Measurements from ENCODE around the gene MFAP1.

Gene MFAP1

GRCh38 chr15:43777267-43777914 is 47.1 kb downstream of the MFAP1 start:
- TF ChIP-seq CTBP1 (IDR thresholded peaks at IDR 0.05; ENCODE audit: borderline replicate concordance): no peak
- peak; percentile 88 for TF ChIP-seq L3MBTL2 (conservative IDR thresholded peaks at IDR 0.05)
- DNase-seq (ENCODE audit: extremely low spot score): peak; percentile 55
- CTCF ChIA-PET: interaction anchor here (0.6 to 2.0 kb wide), 3 partner anchors 13 to 252 kb away, joined by 3 to 13 read pairs (median 3); no protein-coding TSS in a partner anchor
- POLR2A ChIA-PET: interaction anchor here (0.6 to 3.0 kb wide), 13 partner anchors 9 to 337 kb away, joined by 3 to 33 read pairs (median 3); partner anchors contain the start of genes HYPK, MFAP1, PDIA3 and SERF2

GRCh38 chr15:43776718-43777266 is 47.7 kb downstream of the MFAP1 start, which contains the start of gene ELL3:
ELL3 (minus strand) TSS chr15:43776966; CDS start chr15:43776901, 65 bp downstream.
- CTCF ChIA-PET: interaction anchor here (0.7 to 2.0 kb wide), 3 partner anchors 14 to 252 kb away, joined by 3 to 13 read pairs (median 4); partner anchors contain the start of gene HYPK
- TF ChIP-seq ELF4 (IDR thresholded peaks at IDR 0.05) (no peak), CTBP1 (IDR thresholded peaks at IDR 0.05; ENCODE audit: borderline replicate concordance) (no peak), FOXK2 (IDR thresholded peaks at IDR 0.05) (no peak), FOXA1 (IDR thresholded peaks at IDR 0.05) (no peak), BHLHE40 (IDR thresholded peaks at IDR 0.05; ENCODE audit: borderline replicate concordance) (no peak)
- no peak for DNase-seq (ENCODE audit: extremely low spot score)
- POLR2A ChIA-PET: interaction anchor here (0.7 to 3.0 kb wide), 16 partner anchors 10 to 336 kb away, joined by 3 to 33 read pairs (median 4); partner anchors contain the start of genes HYPK, MFAP1, PDIA3 and SERF2

- TF ChIP-seq ZNF384 (IDR thresholded peaks at IDR 0.05): no peak
- TF ChIP-seq TARDBP (IDR thresholded peaks at IDR 0.05): no peak
- DNase-seq (ENCODE audit: extremely low spot score): no peak
- ChIA-PET CTCF (interaction anchor here (0.6 to 2.0 kb wide), 3 partner anchors 14 to 25 kb away, joined by 4 to 13 read pairs (median 7); partner anchors contain the start of gene HYPK), POLR2A (interaction anchor here (0.7 to 3.0 kb wide), 13 partner anchors 10 to 335 kb away, joined by 3 to 33 read pairs (median 4); partner anchors contain the start of genes HYPK, MFAP1, PDIA3 and SERF2)
Observed at GRCh38 chr15:43776101-43776717, 48.3 kb downstream of the MFAP1 start.

GRCh38 chr15:43775411-43775965 is 49.0 kb downstream of the MFAP1 start:
- DNase-seq (ENCODE audit: extremely low spot score): no peak
- TF ChIP-seq FOXA1 (IDR thresholded peaks at IDR 0.05) (no peak), ZNF384 (IDR thresholded peaks at IDR 0.05) (no peak), ARNT (IDR thresholded peaks at IDR 0.05) (no peak), HDGF (IDR thresholded peaks at IDR 0.05; ENCODE audit: borderline replicate concordance) (no peak), BHLHE40 (IDR thresholded peaks at IDR 0.05; ENCODE audit: borderline replicate concordance) (no peak), PKNOX1 (IDR thresholded peaks at IDR 0.05) (no peak), TARDBP (IDR thresholded peaks at IDR 0.05) (no peak), FOXK2 (IDR thresholded peaks at IDR 0.05) (no peak), CTBP1 (IDR thresholded peaks at IDR 0.05; ENCODE audit: borderline replicate concordance) (no peak), SUZ12 (IDR thresholded peaks at IDR 0.05) (no peak), LEF1 (IDR thresholded peaks at IDR 0.05; ENCODE audit: borderline replicate concordance) (no peak), L3MBTL2 (conservative IDR thresholded peaks at IDR 0.05) (no peak), ELF4 (IDR thresholded peaks at IDR 0.05) (no peak), FOXM1 (IDR thresholded peaks at IDR 0.05; ENCODE audit: borderline replicate concordance) (no peak), NFRKB (IDR thresholded peaks at IDR 0.05) (no peak), SP1 (IDR thresholded peaks at IDR 0.05) (no peak)
- ChIA-PET POLR2A (interaction anchor here (1.3 to 3.0 kb wide), 3 partner anchors 15 to 266 kb away, joined by 3 to 33 read pairs (median 11); partner anchors contain the start of genes MFAP1 and SERF2), CTCF (interaction anchor here (0.6 to 1.4 kb wide), 3 partner anchors 21 to 248 kb away, joined by 3 to 7 read pairs (median 4); partner anchors contain the start of gene HYPK)

GRCh38 chr15:43774062-43774461 is 50.4 kb downstream of the MFAP1 start:
- ChIA-PET CTCF (no interaction called here), POLR2A (no interaction called here)
- TF ChIP-seq SUZ12 (IDR thresholded peaks at IDR 0.05) (no peak), L3MBTL2 (conservative IDR thresholded peaks at IDR 0.05) (no peak), BHLHE40 (IDR thresholded peaks at IDR 0.05; ENCODE audit: borderline replicate concordance) (no peak), FOXM1 (IDR thresholded peaks at IDR 0.05; ENCODE audit: borderline replicate concordance) (no peak), FOXK2 (IDR thresholded peaks at IDR 0.05) (no peak), ELF4 (IDR thresholded peaks at IDR 0.05) (no peak), FOXA1 (IDR thresholded peaks at IDR 0.05) (no peak), ZNF384 (IDR thresholded peaks at IDR 0.05) (no peak), TARDBP (IDR thresholded peaks at IDR 0.05) (no peak), CTBP1 (IDR thresholded peaks at IDR 0.05; ENCODE audit: borderline replicate concordance) (no peak), LEF1 (IDR thresholded peaks at IDR 0.05; ENCODE audit: borderline replicate concordance) (no peak), HDGF (IDR thresholded peaks at IDR 0.05; ENCODE audit: borderline replicate concordance) (no peak), PKNOX1 (IDR thresholded peaks at IDR 0.05) (no peak), SP1 (IDR thresholded peaks at IDR 0.05) (no peak), NFRKB (IDR thresholded peaks at IDR 0.05) (no peak), ARNT (IDR thresholded peaks at IDR 0.05) (no peak)
- no peak for DNase-seq (ENCODE audit: extremely low spot score)

GRCh38 chr15:43772624-43773023 is 51.9 kb downstream of the MFAP1 start:
- TF ChIP-seq SUZ12 (IDR thresholded peaks at IDR 0.05): no peak
- no peak for TF ChIP-seq ARNT (IDR thresholded peaks at IDR 0.05)
- no peak for TF ChIP-seq FOXK2 (IDR thresholded peaks at IDR 0.05)
- TF ChIP-seq HDGF (IDR thresholded peaks at IDR 0.05; ENCODE audit: borderline replicate concordance): no peak
- no peak for TF ChIP-seq FOXM1 (IDR thresholded peaks at IDR 0.05; ENCODE audit: borderline replicate concordance)
- no peak for TF ChIP-seq FOXA1 (IDR thresholded peaks at IDR 0.05)
- TF ChIP-seq BHLHE40 (IDR thresholded peaks at IDR 0.05; ENCODE audit: borderline replicate concordance): no peak
- TF ChIP-seq NFRKB (IDR thresholded peaks at IDR 0.05): no peak
- no peak for TF ChIP-seq LEF1 (IDR thresholded peaks at IDR 0.05; ENCODE audit: borderline replicate concordance)
- no peak for TF ChIP-seq TARDBP (IDR thresholded peaks at IDR 0.05)
- TF ChIP-seq ZNF384 (IDR thresholded peaks at IDR 0.05): no peak
- no peak for TF ChIP-seq PKNOX1 (IDR thresholded peaks at IDR 0.05)
- no peak for TF ChIP-seq SP1 (IDR thresholded peaks at IDR 0.05)
- CTCF ChIA-PET: no interaction called here
- no peak for DNase-seq (ENCODE audit: extremely low spot score)
- POLR2A ChIA-PET: no interaction called here

Measured in HEK293T (cell line).